SK-N-SH (cell line): ENCODE measurements around the gene ADGRF4.

Source experiments
- POLR2AphosphoS5 ChIP-seq: IDR thresholded peaks from 2 replicates; pipeline ENCODE4 v1.6.1; 2012; ENCODE audit warnings: low read depth, low read length
- YY1 ChIP-seq: IDR thresholded peaks from 2 replicates; pipeline ENCODE4 v1.4.0; 2012; ENCODE audit warnings: low read depth, mild to moderate bottlenecking
- TF ChIP-seq, protein P1 (sequence below): fragments of 200-600 bp; sonication (generic); IDR thresholded peaks from 2 replicates; pipeline ENCODE4 v1.6.1; 2017; ENCODE audit warnings: antibody characterized with exemption, mild to moderate bottlenecking, moderate library complexity

DNA sequence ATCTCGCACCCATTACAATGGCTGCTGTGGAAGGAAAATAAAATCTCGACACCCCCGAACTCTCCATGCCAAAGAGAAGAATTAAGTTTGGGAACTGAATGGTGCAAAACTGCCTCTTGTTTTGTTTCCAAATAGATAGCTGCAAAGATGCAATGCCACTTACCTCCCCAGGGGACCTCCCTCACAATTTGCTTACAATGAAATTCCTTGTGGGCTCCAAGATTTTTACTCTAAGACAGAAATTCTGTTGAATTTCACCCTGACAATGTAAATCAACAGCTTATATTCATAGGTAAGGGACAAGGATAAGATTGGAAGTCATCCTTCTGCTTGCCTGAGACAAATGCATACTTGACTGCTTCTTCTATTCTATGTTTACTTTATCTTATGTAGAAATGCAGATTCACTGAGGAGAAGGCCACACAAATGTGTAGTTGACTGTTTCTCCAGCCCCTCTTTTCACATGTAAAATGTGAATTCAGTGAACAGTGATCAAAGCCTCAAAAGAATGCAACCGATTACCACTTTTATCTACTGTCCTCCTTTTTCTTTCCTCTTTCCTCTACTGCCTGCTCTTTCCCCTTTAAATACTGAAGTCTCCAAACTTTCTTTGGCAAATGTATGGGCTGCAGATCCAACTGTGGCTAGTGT is 36.6 kb downstream of the ADGRF4 start:
- no peak for TF ChIP-seq YY1
- TF ChIP-seq, protein P1, sequence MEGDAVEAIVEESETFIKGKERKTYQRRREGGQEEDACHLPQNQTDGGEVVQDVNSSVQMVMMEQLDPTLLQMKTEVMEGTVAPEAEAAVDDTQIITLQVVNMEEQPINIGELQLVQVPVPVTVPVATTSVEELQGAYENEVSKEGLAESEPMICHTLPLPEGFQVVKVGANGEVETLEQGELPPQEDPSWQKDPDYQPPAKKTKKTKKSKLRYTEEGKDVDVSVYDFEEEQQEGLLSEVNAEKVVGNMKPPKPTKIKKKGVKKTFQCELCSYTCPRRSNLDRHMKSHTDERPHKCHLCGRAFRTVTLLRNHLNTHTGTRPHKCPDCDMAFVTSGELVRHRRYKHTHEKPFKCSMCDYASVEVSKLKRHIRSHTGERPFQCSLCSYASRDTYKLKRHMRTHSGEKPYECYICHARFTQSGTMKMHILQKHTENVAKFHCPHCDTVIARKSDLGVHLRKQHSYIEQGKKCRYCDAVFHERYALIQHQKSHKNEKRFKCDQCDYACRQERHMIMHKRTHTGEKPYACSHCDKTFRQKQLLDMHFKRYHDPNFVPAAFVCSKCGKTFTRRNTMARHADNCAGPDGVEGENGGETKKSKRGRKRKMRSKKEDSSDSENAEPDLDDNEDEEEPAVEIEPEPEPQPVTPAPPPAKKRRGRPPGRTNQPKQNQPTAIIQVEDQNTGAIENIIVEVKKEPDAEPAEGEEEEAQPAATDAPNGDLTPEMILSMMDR = no peak
- TF ChIP-seq POLR2AphosphoS5 = no peak
